Hepatocyte (in vitro differentiated cells): ENCODE results near the gene NR1I2.

Source experiments
- EZH2 ChIP-seq: fragments of 200-600 bp; sonication (generic); IDR thresholded peaks from 2 replicates; pipeline ENCODE4 v1.6.1; 2016; ENCODE audit warnings: antibody characterized with exemption, mild to moderate bottlenecking, borderline replicate concordance
- EZH2phosphoT487 ChIP-seq: fragments of 200-600 bp; sonication (generic); IDR thresholded peaks from one replicate; pipeline ENCODE4 v1.6.1; 2018; ENCODE audit warnings: antibody characterized with exemption, mild to moderate bottlenecking, low read depth, moderate library complexity; ENCODE audit not compliant: unreplicated experiment, severe bottlenecking
- TF ChIP-seq, protein P1 (sequence below): fragments of 200-600 bp; sonication (generic); IDR thresholded peaks from 2 replicates; pipeline ENCODE4 v1.5.1; 2016; ENCODE audit warnings: antibody characterized with exemption, mild to moderate bottlenecking; ENCODE audit not compliant: poor library complexity

DNA sequence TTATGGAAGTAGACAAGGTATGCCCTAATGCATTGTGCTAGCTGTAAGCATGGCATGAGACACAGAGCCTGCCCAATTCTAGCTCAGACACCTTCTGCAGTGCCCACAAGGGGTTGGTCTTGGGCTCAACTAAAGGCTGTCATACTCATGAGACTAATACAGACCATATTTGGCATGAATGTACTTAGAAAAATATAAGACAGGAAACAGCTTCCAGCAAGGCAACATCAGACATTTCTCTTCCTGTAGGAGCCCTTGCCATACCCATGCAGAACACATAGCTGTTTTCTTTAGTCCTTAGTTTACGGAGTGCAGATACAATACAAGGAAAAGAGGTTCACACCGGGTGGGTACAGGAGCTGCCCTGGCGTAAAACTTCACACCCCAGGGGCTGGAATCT lies 30.5 kb upstream of the NR1I2 start:
- TF ChIP-seq, protein P1, sequence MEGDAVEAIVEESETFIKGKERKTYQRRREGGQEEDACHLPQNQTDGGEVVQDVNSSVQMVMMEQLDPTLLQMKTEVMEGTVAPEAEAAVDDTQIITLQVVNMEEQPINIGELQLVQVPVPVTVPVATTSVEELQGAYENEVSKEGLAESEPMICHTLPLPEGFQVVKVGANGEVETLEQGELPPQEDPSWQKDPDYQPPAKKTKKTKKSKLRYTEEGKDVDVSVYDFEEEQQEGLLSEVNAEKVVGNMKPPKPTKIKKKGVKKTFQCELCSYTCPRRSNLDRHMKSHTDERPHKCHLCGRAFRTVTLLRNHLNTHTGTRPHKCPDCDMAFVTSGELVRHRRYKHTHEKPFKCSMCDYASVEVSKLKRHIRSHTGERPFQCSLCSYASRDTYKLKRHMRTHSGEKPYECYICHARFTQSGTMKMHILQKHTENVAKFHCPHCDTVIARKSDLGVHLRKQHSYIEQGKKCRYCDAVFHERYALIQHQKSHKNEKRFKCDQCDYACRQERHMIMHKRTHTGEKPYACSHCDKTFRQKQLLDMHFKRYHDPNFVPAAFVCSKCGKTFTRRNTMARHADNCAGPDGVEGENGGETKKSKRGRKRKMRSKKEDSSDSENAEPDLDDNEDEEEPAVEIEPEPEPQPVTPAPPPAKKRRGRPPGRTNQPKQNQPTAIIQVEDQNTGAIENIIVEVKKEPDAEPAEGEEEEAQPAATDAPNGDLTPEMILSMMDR = no peak
- TF ChIP-seq EZH2phosphoT487 (no peak), EZH2 (no peak)
